GM19468 (cell line): Measurements from ENCODE around the gene CTDSPL.

Experiments used
- ATAC-seq: cut with Tn5 transposase; IDR thresholded peaks from one replicate; pipeline ENCODE4 v1.9.1; 2021; ENCODE audit warnings: mild to moderate bottlenecking, moderate library complexity, moderate number of reproducible peaks; ENCODE audit not compliant: unreplicated experiment; ENCODE audit errors: extremely low read depth

Gene CTDSPL

GRCh38 chr3:37937156-37937555, 75.5 kb downstream of the CTDSPL start:
- ATAC-seq: no peak

GRCh38 chr3:37938011-37938410, 76.3 kb downstream of the CTDSPL start:
- ATAC-seq: no peak

GRCh38 chr3:37940242-37940908, 78.7 kb downstream of the CTDSPL start:
- ATAC-seq: no peak

- no peak for ATAC-seq
Observed at GRCh38 chr3:37941608-37942508, 80.2 kb downstream of the CTDSPL start.

- ATAC-seq: no peak
Observed at GRCh38 chr3:37942646-37943045, 81.0 kb downstream of the CTDSPL start.

GRCh38 chr3:37943126-37943525, 81.4 kb downstream of the CTDSPL start:
- ATAC-seq: no peak

- ATAC-seq: no peak
Observed at GRCh38 chr3:37943631-37944314, 82.1 kb downstream of the CTDSPL start.

- ATAC-seq: no peak
Observed at GRCh38 chr3:37944391-37944842, 82.7 kb downstream of the CTDSPL start.

- no peak for ATAC-seq
Observed at GRCh38 chr3:37945156-37945806, 83.6 kb downstream of the CTDSPL start.

GRCh38 chr3:37945807-37946530, 84.3 kb downstream of the CTDSPL start:
- ATAC-seq: no peak

- no peak for ATAC-seq
Observed at GRCh38 chr3:37946531-37946889, 84.8 kb downstream of the CTDSPL start.

GRCh38 chr3:37949866-37950265, 88.2 kb downstream of the CTDSPL start:
- ATAC-seq: no peak

- no peak for ATAC-seq
Observed at GRCh38 chr3:37952564-37952963, 90.9 kb downstream of the CTDSPL start.

GRCh38 chr3:37953226-37953625, 91.5 kb downstream of the CTDSPL start:
- ATAC-seq: no peak

GRCh38 chr3:37953707-37954394, 92.2 kb downstream of the CTDSPL start:
- ATAC-seq: no peak

- ATAC-seq: no peak
Observed at GRCh38 chr3:37954881-37955280, 93.2 kb downstream of the CTDSPL start.

- no peak for ATAC-seq
Observed at GRCh38 chr3:37955918-37956707, 94.4 kb downstream of the CTDSPL start.

GRCh38 chr3:37956723-37957538, 95.3 kb downstream of the CTDSPL start:
- ATAC-seq: no peak
